Caco-2 (cell line): Measurements from ENCODE around the gene ZFAND6. TPM values are rescaled to one million over a fixed set of nuclear protein-coding genes. Genes with fewer than 3 reads are reported as not detected.

Source experiments
- BruUV-seq: library from RNA; stranded (reverse); fragments of 400-500 nt; replicated peaks from 2 replicates; lab custom pipeline; 2021; lab: Mats Ljungman, UMichigan
- CTCF ChIA-PET: fragments of 300-600 bp; sonication (Branson Sonifier 250); formaldehyde crosslinking; loops from one replicate; lab custom pipeline; 2022; ENCODE audit warnings: antibody characterized with exemption; lab: Charles Lee
- POLR2A ChIA-PET: fragments of 300-600 bp; sonication (Branson Sonifier 250); formaldehyde crosslinking; loops from one replicate; lab custom pipeline; 2022; ENCODE audit warnings: antibody characterized with exemption; lab: Charles Lee
- DNase-seq, 2 experiments: peaks; one replicate each; pipeline versions ENCODE4 v3.0.0 to v3.0.0-alpha.2; 2020 to 2022
- H3K27me3 ChIP-seq: replicated peaks from 2 replicates; pipeline ENCODE4 v1.6.0; 2011; ENCODE audit warnings: low read length; ENCODE audit not compliant: control insufficient read depth, insufficient read depth
- H3K36me3 ChIP-seq: 2 replicates; pipeline ENCODE4 v1.5.1; 2011; ENCODE audit warnings: low read length; ENCODE audit not compliant: control insufficient read depth, insufficient read depth
- H3K4me1 ChIP-seq: fragments of 250-450 bp; sonication (Bioruptor Pico); 2 replicates; pipeline ENCODE4 v1.5.1; 2020; ENCODE audit warnings: mild to moderate bottlenecking
- H3K4me3 ChIP-seq: 2 replicates; pipeline ENCODE4 v1.5.1; 2011; ENCODE audit warnings: low read depth, mild to moderate bottlenecking, control low read depth, low read length
- H3K9me3 ChIP-seq: fragments of 250-450 bp; sonication (Bioruptor Pico); 2 replicates; pipeline ENCODE4 v1.5.1; 2020; ENCODE audit warnings: mild to moderate bottlenecking, moderate library complexity
- H3K27ac Mint-ChIP-seq: one replicate; pipeline ENCODE4 v1.8.0; 2022; ENCODE audit warnings: mixed read lengths; ENCODE audit not compliant: unreplicated experiment
- H3K27me3 Mint-ChIP-seq: one replicate; pipeline ENCODE4 v1.8.0; 2022; ENCODE audit warnings: mixed read lengths; ENCODE audit not compliant: insufficient read depth, unreplicated experiment
- H3K36me3 Mint-ChIP-seq: one replicate; pipeline ENCODE4 v1.8.0; 2022; ENCODE audit warnings: mild to moderate bottlenecking, mixed read lengths; ENCODE audit not compliant: insufficient read depth, unreplicated experiment
- H3K4me1 Mint-ChIP-seq: one replicate; pipeline ENCODE4 v1.8.0; 2022; ENCODE audit warnings: low read depth, mixed read lengths; ENCODE audit not compliant: unreplicated experiment
- H3K4me3 Mint-ChIP-seq: one replicate; pipeline ENCODE4 v1.8.0; 2022; ENCODE audit warnings: mild to moderate bottlenecking, moderate library complexity, mixed read lengths; ENCODE audit not compliant: unreplicated experiment
- H3K9me3 Mint-ChIP-seq: one replicate; pipeline ENCODE4 v1.8.0; 2022; ENCODE audit warnings: mixed read lengths; ENCODE audit not compliant: unreplicated experiment
- CTCF ChIP-seq, 2 experiments: fragments of 200-600 bp in 1 of 2; IDR thresholded peaks; 1 replicate in 1 of 2; 2 replicates in 1 of 2; pipeline versions ENCODE4 v1.5.1 to v1.8.0; 2011 to 2022; ENCODE audit warnings: antibody characterized with exemption in 1 of 2, control low read depth in 1 of 2, inconsistent platforms in 1 of 2, low read depth in 1 of 2, low read length in 1 of 2, mild to moderate bottlenecking in 1 of 2, moderate library complexity in 1 of 2; ENCODE audit not compliant: insufficient read depth in 1 of 2, severe bottlenecking in 1 of 2, unreplicated experiment in 1 of 2
- intact Hi-C: fragments of 100-400 bp; cut with micrococcal nuclease; formaldehyde crosslinking; loops from one replicate; pipeline ENCODE4 v1.10.0; 2022; ENCODE audit not compliant: unreplicated experiment
- total RNA-seq: library from RNA; stranded (reverse); gene quantifications from 2 replicates; pipeline ENCODE4 v1.2.3, GENCODE V29; 2022

Gene ZFAND6
- total RNA-seq, 1 experiment from 2014 or later = 40.5 TPM

GRCh38 chr15:80028937-80029336, 30.5 kb upstream of the ZFAND6 start:
- no peaks in the 10 kb centered on the region for H3K4me1 Mint-ChIP-seq
- Histone ChIP-seq H3K4me3 (no peak overlapping the region), H3K27me3 (no peaks in the 10 kb centered on the region; the same call in 1 of the 2 replicates), H3K36me3 (no peaks in the 10 kb centered on the region), H3K4me1 (no peaks in the 10 kb centered on the region), H3K9me3 (no peaks in the 10 kb centered on the region)
- CTCF ChIA-PET = no interaction called here
- no peak overlapping the region for H3K27ac Mint-ChIP-seq
- POLR2A ChIA-PET = interaction anchor here (0.7 kb wide), 1 partner anchor 25 kb away, joined by 4 read pairs; no protein-coding TSS in a partner anchor
- BruUV-seq = no TSS peak
- peaks cover 5% of the 10 kb centered on the region for H3K27me3 Mint-ChIP-seq
- DNase-seq = no peak
- intact Hi-C loops = no loop called here
- no peak overlapping the region for H3K4me3 Mint-ChIP-seq
- H3K36me3 Mint-ChIP-seq = no peaks in the 10 kb centered on the region
- no peaks in the 10 kb centered on the region for H3K9me3 Mint-ChIP-seq
- no peak for TF ChIP-seq CTCF (IDR thresholded peaks at IDR 0.05; ENCODE audit: insufficient read depth in 1 of 2, low read depth in 1 of 2, low read length in 1 of 2, severe bottlenecking in 1 of 2, unreplicated experiment in 1 of 2)

GRCh38 chr15:80031841-80032240, 27.6 kb upstream of the ZFAND6 start:
- CTCF ChIA-PET = interaction anchor here (0.8 kb wide), 1 partner anchor 208 kb away, joined by 4 read pairs; no protein-coding TSS in a partner anchor
- TF ChIP-seq CTCF (IDR thresholded peaks at IDR 0.05; ENCODE audit: insufficient read depth in 1 of 2, low read depth in 1 of 2, low read length in 1 of 2, severe bottlenecking in 1 of 2, unreplicated experiment in 1 of 2) = no peak
- H3K9me3 Mint-ChIP-seq = no peaks in the 10 kb centered on the region
- BruUV-seq = no TSS peak
- H3K36me3 ChIP-seq = no peaks in the 10 kb centered on the region
- H3K9me3 ChIP-seq = no peaks in the 10 kb centered on the region
- no peak overlapping the region for H3K4me3 ChIP-seq
- POLR2A ChIA-PET = no interaction called here
- no peak overlapping the region for H3K27ac Mint-ChIP-seq
- no peaks in the 10 kb centered on the region for H3K36me3 Mint-ChIP-seq
- peaks cover 5% of the 10 kb centered on the region for H3K27me3 Mint-ChIP-seq
- no peaks in the 10 kb centered on the region for H3K4me1 ChIP-seq
- H3K4me1 Mint-ChIP-seq = no peaks in the 10 kb centered on the region
- H3K27me3 ChIP-seq = no peaks in the 10 kb centered on the region; the same call in 1 of the 2 replicates
- no peak for DNase-seq
- H3K4me3 Mint-ChIP-seq = no peak overlapping the region
- intact Hi-C loops = no loop called here

- Histone ChIP-seq H3K4me1 (no peaks in the 10 kb centered on the region), H3K27me3 (no peaks in the 10 kb centered on the region; the same call in 1 of the 2 replicates), H3K36me3 (no peaks in the 10 kb centered on the region), H3K4me3 (no peak overlapping the region), H3K9me3 (no peaks in the 10 kb centered on the region)
- H3K9me3 Mint-ChIP-seq = no peaks in the 10 kb centered on the region
- ChIA-PET CTCF (no interaction called here), POLR2A (no interaction called here)
- no peak overlapping the region for H3K27ac Mint-ChIP-seq
- H3K4me1 Mint-ChIP-seq = no peaks in the 10 kb centered on the region
- intact Hi-C loops = no loop called here
- no TSS peak for BruUV-seq
- peaks cover 5% of the 10 kb centered on the region for H3K27me3 Mint-ChIP-seq
- no peaks in the 10 kb centered on the region for H3K36me3 Mint-ChIP-seq
- TF ChIP-seq CTCF (IDR thresholded peaks at IDR 0.05; ENCODE audit: insufficient read depth in 1 of 2, low read depth in 1 of 2, low read length in 1 of 2, severe bottlenecking in 1 of 2, unreplicated experiment in 1 of 2) = no peak
- H3K4me3 Mint-ChIP-seq = no peak overlapping the region
- no peak for DNase-seq
Observed at GRCh38 chr15:80034629-80035028, 24.8 kb upstream of the ZFAND6 start.
